ENCODE measurements around the gene LSM2. TPM values are rescaled to one million over a fixed set of nuclear protein-coding genes. Genes with fewer than 3 reads are reported as not detected.

The LSM2 gene
- total RNA-seq, 1 experiment from 2014 or later = 56.3 TPM

DNA sequence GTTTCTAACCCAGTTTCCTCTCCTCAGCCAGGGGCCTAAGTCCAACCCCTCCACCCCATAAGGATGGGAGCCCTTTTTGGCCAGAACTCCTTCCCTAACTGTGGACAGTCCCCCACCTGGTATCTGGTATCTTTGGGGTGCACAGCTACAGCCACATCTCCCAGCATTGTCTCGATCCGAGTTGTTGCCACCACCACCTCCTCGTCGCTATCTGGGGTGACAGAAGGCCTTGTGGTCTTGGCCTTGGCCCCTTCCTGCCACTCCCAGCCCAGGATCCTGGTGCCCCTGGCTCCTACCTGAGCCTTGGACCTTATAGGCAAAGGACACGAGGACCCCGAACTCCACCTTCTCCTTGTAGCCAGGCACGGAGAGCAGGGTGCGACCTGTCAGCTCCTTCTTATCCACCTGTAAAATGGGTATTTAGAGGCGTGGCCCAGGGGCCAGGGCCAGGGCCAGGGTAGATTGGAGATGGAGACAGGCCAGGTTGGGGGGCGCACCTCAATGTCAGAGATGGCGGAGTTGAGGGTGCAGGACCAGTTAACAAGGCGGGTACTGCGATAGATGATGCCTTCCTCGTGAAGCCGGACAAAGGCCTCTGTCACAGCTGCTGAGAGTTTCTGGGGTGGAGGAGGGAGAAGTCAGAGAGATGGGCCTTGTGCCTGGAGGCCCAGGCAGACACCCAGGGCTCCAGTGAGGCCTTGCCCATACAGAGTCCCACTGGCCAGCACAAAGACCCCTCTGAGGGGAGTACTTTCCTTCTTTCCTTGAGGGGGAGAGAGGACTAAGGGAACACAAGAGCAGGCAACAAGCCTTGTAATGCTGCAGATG lies 22.5 kb downstream of the LSM2 start:
- ChIA-PET POLR2A (no interaction called here), CTCF (interaction anchor here (0.5 kb wide), 1 partner anchor 45 kb away, joined by 4 read pairs; no protein-coding TSS in a partner anchor)
- TF ChIP-seq, protein P1, sequence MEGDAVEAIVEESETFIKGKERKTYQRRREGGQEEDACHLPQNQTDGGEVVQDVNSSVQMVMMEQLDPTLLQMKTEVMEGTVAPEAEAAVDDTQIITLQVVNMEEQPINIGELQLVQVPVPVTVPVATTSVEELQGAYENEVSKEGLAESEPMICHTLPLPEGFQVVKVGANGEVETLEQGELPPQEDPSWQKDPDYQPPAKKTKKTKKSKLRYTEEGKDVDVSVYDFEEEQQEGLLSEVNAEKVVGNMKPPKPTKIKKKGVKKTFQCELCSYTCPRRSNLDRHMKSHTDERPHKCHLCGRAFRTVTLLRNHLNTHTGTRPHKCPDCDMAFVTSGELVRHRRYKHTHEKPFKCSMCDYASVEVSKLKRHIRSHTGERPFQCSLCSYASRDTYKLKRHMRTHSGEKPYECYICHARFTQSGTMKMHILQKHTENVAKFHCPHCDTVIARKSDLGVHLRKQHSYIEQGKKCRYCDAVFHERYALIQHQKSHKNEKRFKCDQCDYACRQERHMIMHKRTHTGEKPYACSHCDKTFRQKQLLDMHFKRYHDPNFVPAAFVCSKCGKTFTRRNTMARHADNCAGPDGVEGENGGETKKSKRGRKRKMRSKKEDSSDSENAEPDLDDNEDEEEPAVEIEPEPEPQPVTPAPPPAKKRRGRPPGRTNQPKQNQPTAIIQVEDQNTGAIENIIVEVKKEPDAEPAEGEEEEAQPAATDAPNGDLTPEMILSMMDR (IDR thresholded peaks at IDR 0.05; ENCODE audit: insufficient read depth in 1 of 2, low read depth in 1 of 2, low read length in 1 of 2, severe bottlenecking in 1 of 2, unreplicated experiment in 1 of 2) = no peak
- Histone ChIP-seq H3K9me3 (no peaks in the 10 kb centered on the region), H3K4me1 (no peaks in the 10 kb centered on the region), H3K27me3 (replicated peaks; ENCODE audit: control insufficient read depth, insufficient read depth, low read length) (no peaks in the 10 kb centered on the region), H3K36me3 (ENCODE audit: control insufficient read depth, insufficient read depth, low read length) (no peaks in the 10 kb centered on the region), H3K4me3 (ENCODE audit: low read depth, low read length) (no peak overlapping the region)
- H3K9me3 Mint-ChIP-seq (ENCODE audit: unreplicated experiment) = no peaks in the 10 kb centered on the region
- intact Hi-C loops (cut with micrococcal nuclease; ENCODE audit: unreplicated experiment) = no loop called here
- no TSS peak for BruUV-seq (replicated peaks)
- no peak overlapping the region for H3K27ac Mint-ChIP-seq (ENCODE audit: unreplicated experiment)
- peaks cover 68% of the 10 kb centered on the region for H3K36me3 Mint-ChIP-seq (ENCODE audit: insufficient read depth, unreplicated experiment)
- H3K27me3 Mint-ChIP-seq (ENCODE audit: insufficient read depth, unreplicated experiment) = no peaks in the 10 kb centered on the region
- no peak overlapping the region for H3K4me3 Mint-ChIP-seq (ENCODE audit: unreplicated experiment)
- no peak for DNase-seq
- no peaks in the 10 kb centered on the region for H3K4me1 Mint-ChIP-seq (ENCODE audit: low read depth, unreplicated experiment)

DNA sequence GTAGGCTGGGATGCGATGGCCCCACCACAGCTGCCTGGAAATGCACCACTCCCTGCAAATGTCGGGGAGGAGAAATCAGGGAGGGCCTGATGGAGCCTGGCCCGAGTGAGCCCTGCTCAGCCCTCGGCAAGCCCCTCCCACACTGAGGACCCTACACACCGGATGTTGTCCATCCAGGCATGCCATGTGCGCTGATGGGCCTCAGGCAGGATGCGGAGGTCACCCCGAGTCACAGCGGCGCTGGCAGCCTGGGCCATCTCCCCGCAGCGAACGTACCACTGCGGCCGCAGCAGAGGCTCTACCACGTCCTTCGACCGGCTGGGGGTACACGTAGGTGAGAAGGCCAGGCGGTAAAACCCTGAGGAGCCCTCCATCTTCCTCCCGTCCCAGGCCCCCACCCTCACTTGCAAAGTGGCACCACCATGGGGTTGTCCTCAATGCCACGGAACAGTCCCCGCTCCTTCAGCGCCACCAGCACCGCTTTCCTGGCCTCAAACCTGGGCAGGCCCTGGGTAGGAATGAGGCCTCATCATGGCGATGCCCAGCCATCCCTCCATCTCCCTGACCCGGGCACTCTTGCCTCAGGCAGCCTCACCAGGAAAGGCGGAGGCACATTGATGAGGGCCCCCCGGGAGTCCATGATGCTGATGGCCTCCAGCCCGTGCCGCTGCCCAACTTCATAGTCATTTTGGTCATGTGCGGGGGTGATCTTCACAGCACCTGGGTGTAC lies 24.5 kb downstream of the LSM2 start:
- H3K4me3 Mint-ChIP-seq (ENCODE audit: unreplicated experiment) = no peak overlapping the region
- intact Hi-C loops (cut with micrococcal nuclease; ENCODE audit: unreplicated experiment) = no loop called here
- peaks cover 60% of the 10 kb centered on the region for H3K36me3 Mint-ChIP-seq (ENCODE audit: insufficient read depth, unreplicated experiment)
- H3K9me3 Mint-ChIP-seq (ENCODE audit: unreplicated experiment) = no peaks in the 10 kb centered on the region
- H3K4me1 Mint-ChIP-seq (ENCODE audit: low read depth, unreplicated experiment) = no peaks in the 10 kb centered on the region
- peaks cover 5% of the 10 kb centered on the region for H3K4me1 ChIP-seq
- BruUV-seq (replicated peaks) = TSS peak; percentile 23
- no peaks in the 10 kb centered on the region for H3K36me3 ChIP-seq (ENCODE audit: control insufficient read depth, insufficient read depth, low read length)
- DNase-seq = no peak
- H3K27me3 ChIP-seq (replicated peaks; ENCODE audit: control insufficient read depth, insufficient read depth, low read length) = no peaks in the 10 kb centered on the region
- CTCF ChIA-PET = no interaction called here
- no peaks in the 10 kb centered on the region for H3K9me3 ChIP-seq
- no peaks in the 10 kb centered on the region for H3K27me3 Mint-ChIP-seq (ENCODE audit: insufficient read depth, unreplicated experiment)
- H3K4me3 ChIP-seq (ENCODE audit: low read depth, low read length) = no peak overlapping the region
- POLR2A ChIA-PET = no interaction called here
- TF ChIP-seq, protein P1 (IDR thresholded peaks at IDR 0.05; ENCODE audit: insufficient read depth in 1 of 2, low read depth in 1 of 2, low read length in 1 of 2, severe bottlenecking in 1 of 2, unreplicated experiment in 1 of 2) = no peak
- H3K27ac Mint-ChIP-seq (ENCODE audit: unreplicated experiment) = no peak overlapping the region

DNA sequence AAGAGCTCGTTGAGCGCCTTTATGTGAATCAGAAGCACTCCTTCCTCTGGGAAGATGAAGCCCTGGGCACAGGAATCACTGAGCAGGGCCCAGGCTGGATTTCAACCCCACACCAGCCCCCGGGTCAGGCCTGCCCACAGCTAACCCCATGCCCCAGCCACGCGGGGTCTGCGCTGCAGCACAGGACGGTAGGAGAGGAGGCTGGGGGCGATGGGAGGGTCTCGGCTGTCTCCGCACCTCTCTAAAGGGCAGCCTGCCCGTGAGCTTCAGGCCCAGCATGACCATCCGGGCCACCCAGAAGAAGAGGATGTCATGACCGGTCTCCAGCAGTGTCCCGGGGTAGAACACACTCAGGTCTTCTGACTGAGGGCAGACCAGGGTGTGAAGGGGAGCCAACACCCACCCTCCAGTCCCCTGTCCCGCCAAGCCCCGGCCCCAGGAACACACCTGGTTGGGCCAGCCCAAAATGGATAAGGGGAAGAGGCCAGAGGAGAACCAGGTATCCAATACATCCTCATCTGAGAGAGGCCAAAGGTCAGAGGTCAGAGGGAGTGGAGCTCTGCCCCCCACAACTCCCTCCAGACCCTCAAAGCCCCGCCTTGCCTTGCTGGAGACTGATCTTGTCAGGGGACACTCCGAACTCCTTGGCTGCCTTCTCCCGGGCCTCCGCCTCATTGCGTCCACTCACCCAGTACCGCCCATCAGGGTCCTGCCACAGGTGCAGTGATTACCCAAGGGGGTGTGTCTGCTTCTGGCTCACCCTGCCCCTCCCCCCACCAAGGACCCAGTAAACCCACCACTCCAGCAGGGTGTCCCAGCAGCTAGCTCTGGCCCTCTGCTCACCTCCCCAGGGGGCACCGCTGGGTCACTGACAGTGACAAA lies 25.3 kb downstream of the LSM2 start:
- Mint-ChIP-seq H3K4me3 (ENCODE audit: unreplicated experiment) (no peak overlapping the region), H3K27ac (ENCODE audit: unreplicated experiment) (no peak overlapping the region), H3K36me3 (ENCODE audit: insufficient read depth, unreplicated experiment) (peaks cover 56% of the 10 kb centered on the region), H3K27me3 (ENCODE audit: insufficient read depth, unreplicated experiment) (no peaks in the 10 kb centered on the region), H3K9me3 (ENCODE audit: unreplicated experiment) (no peaks in the 10 kb centered on the region), H3K4me1 (ENCODE audit: low read depth, unreplicated experiment) (peaks cover 1% of the 10 kb centered on the region)
- H3K36me3 ChIP-seq (ENCODE audit: control insufficient read depth, insufficient read depth, low read length) = no peaks in the 10 kb centered on the region
- no peak for DNase-seq
- BruUV-seq (replicated peaks) = no TSS peak
- intact Hi-C loops (cut with micrococcal nuclease; ENCODE audit: unreplicated experiment) = no loop called here
- CTCF ChIA-PET = no interaction called here
- H3K9me3 ChIP-seq = no peaks in the 10 kb centered on the region
- H3K4me3 ChIP-seq (ENCODE audit: low read depth, low read length) = no peak overlapping the region
- H3K27me3 ChIP-seq (replicated peaks; ENCODE audit: control insufficient read depth, insufficient read depth, low read length) = no peaks in the 10 kb centered on the region
- POLR2A ChIA-PET = interaction anchor here (0.6 kb wide), 1 partner anchor 158 kb away, joined by 4 read pairs; no protein-coding TSS in a partner anchor
- TF ChIP-seq, protein P1 (IDR thresholded peaks at IDR 0.05; ENCODE audit: insufficient read depth in 1 of 2, low read depth in 1 of 2, low read length in 1 of 2, severe bottlenecking in 1 of 2, unreplicated experiment in 1 of 2) = no peak
- H3K4me1 ChIP-seq = peaks cover 13% of the 10 kb centered on the region

All from Caco-2 (cell line).